T-helper 2 cell (primary cell): ENCODE data around the gene HSF4.
A peak's percentile ranks its signal among the peaks of the same experiment; 100 is the strongest.

ENCODE experiments used
- DNase-seq, 5 experiments: peaks; one replicate each; pipeline versions ENCODE4 v3.0.0 to v3.0.0-alpha.2; 2012 to 2022

The HSF4 gene

DNA sequence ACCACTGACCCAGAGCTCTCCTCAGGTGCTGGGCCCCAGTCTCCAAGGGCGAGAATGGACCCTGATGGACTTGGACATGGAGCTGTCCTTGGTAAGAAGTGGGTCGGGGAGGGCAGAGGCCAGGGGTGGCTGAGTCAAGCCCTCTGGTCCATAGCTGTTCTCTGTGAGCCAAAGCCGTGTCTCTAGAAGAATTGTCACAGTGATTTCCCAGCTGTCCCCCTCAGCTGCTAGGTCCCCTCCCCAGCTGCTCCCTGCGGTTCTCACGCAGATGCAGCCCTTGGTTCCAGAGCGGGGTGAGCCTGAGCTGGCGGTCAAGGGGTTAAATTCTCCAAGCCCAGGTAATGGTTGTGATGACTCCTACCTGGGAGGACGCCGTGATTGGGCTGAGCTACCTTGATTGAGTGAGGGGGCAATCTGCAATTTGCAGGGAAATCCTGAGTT, 4.5 kb downstream of the HSF4 start:
- no peak for DNase-seq

DNA sequence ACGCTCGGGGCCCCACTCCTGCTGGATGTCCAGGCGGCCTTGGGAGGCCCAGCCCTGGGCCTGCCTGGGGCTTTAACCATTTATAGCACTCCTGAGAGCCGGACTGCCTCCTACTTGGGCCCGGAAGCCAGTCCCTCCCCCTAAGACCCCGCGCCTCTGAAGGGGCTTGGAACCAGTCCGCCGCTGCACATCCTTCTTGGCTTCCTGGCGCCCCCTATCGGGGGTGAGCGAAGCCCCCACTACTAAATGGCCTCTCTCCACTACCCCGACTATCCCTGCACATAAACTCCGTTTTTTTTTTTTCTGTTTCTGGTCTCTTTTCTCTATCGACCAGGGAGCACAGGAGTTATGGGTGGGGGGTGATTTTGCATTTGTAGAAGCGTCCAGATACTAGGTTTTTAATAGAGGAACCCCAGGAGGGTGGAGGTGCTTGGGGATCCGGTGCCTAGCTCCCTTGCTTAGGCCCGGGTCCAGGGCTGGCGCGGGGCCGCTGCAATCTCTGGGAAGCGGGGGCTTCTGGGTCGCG, 5.2 kb downstream of the HSF4 start:
- DNase-seq: no peak

- peak in 1 of 5 experiments; percentile 71 for DNase-seq
Observed at GRCh38 chr16:67170168-67170948, 5.8 kb downstream of the HSF4 start, which contains the start of gene NOL3. Gene NOL3 (plus strand): TSS chr16:67170538.

GRCh38 chr16:67170949-67171649, 6.6 kb downstream of the HSF4 start:
- DNase-seq: no peak

DNA sequence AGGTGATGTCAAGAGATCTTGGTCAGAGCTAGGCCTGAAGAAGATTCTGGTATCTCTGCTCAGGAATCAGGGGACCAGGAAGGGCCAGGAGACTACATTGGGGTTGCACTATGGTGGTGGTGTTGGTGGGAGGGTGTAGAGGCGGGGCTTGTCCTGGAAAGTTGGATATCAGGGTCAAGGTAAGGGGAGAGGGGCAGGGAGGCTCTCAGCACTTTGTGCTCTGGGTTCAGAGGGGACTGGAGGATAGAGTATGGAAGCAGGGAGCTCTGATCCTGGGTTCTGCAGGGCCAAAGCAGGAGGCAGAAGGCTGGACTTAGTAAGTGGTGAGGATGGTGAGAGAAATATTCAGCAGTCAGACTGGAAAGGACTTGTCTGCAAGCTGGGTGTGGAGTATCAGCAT, 8.8 kb downstream of the HSF4 start:
- DNase-seq: no peak

DNA sequence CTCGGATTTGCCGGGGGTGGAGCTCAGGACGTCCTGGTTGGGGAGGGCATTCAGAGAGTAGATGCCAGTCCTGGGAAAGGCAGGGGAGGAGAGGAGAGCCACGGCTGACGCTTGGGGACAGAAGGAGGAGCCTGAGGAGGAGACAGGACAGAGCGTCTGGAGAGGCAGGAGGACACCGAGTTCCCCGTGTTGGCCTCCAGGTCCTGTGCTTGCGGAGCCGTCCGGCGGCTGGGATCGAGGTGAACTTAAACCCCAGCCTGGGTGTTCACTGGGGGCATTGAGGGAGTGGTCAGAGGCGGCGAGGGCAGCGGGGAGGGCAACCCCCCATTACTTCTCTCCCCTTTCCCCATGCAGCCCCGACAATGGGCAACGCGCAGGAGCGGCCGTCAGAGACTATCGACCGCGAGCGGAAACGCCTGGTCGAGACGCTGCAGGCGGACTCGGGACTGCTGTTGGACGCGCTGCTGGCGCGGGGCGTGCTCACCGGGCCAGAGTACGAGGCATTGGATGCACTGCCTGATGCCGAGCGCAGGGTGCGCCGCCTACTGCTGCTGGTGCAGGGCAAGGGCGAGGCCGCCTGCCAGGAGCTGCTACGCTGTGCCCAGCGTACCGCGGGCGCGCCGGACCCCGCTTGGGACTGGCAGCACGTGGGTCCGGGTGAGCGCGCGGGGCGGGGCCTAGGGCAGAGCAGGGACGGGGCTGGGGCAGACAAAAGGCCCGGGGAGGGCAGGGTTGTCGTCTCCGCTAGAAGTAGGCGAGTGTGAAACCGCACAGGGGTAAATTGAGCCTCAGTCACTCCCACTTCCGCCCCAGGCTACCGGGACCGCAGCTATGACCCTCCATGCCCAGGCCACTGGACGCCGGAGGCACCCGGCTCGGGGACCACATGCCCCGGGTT, 9.5 kb downstream of the HSF4 start:
- DNase-seq: peak; percentile 38 to 81 (median 57)

DNA sequence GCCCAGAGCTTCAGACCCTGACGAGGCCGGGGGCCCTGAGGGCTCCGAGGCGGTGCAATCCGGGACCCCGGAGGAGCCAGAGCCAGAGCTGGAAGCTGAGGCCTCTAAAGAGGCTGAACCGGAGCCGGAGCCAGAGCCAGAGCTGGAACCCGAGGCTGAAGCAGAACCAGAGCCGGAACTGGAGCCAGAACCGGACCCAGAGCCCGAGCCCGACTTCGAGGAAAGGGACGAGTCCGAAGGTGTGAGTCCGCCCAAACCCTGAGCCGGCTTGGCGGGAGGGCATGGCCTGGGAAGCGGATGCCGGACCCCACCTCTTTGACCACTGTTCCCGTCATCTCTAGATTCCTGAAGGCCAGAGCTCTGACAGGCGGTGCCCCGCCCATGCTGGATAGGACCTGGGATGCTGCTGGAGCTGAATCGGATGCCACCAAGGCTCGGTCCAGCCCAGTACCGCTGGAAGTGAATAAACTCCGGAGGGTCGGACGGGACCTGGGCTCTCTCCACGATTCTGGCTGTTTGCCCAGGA, 10.2 kb downstream of the HSF4 start:
- DNase-seq: no peak

DNA sequence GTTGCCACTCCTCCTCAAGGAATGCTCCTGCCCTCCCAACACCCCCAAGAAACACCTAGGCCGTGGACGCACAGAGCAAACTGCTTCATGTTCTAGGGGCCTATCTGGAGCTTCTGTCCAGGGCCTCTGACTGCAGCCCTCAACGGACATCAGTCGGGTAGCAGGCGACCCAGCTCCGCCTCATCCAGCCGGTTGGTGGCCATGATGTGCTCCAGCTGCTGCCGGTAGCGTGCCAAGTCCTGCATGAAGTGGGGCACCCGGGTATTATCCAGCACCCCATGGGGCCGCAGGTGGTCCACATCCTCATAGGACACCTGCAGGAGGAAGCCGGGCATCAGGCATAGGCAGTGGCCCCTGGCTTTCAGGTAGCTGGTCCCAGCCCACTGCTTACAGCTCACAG, 12.1 kb downstream of the HSF4 start:
- no peak for DNase-seq

- peak in 4 of 5 experiments; percentile 38 to 77 (median 48) for DNase-seq
Observed at GRCh38 chr16:67177743-67178699, 13.5 kb downstream of the HSF4 start.

DNA sequence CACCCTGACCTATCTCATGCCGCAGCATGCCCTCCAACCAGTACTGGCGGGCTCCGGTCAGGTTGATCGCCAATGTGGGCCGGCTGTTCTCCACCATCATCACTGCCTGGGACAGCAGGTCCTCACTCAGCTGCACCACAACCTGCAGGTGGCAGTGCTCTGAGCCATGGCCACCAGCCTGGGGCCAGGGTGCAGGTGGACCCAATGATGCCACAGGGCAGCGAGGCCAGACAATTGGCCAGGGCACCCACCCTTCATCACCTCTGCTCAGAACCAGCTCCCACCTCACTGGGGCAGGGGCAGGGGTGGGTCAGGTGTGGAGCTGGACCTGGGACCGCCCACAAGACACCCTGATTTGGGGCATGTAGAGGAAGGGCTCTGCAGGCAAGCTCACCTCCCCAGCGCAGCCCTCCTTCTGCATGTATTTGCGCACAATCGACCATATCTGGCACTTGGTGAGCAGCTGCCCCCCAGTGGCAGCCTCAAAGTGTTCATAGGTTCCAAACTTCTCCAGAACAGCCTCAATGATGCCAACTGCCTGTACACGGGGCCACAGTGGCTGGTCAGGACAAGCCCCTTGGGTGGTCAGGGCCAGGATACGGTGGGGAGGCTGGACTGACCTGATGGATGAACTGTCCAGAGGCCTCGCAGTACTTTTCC, 15.0 kb downstream of the HSF4 start:
- DNase-seq: no peak

GRCh38 chr16:67180166-67180565, 15.6 kb downstream of the HSF4 start:
- DNase-seq: no peak

DNA sequence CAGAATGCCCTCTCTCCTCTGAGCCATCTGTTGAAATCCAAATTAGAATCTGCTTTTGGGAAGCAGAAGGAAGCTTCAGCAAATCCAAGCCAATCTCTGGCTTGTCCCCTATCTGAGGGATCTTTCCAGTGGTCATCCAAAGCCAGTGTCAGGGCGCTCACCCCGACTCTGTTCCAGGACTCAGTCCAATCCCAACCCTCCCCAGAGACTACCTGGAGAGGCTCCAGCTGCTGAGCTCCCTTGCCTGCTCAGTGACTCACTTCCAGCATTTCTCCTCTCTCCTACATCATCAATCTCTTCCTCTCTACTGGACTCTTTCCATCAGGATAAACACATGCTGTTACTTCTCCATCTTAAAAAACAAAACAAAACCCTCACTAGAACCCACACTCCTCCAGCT, 16.8 kb downstream of the HSF4 start:
- DNase-seq: no peak

GRCh38 chr16:67182288-67182687, 17.7 kb downstream of the HSF4 start:
- DNase-seq: no peak

- no peak for DNase-seq
Observed at GRCh38 chr16:67183284-67183626, 18.7 kb downstream of the HSF4 start.

GRCh38 chr16:67183627-67184452, 19.3 kb downstream of the HSF4 start, which contains the start of gene MATCAP1:
Gene MATCAP1 (minus strand): TSS chr16:67183963. CDS start chr16:67180610, 3,353 bp downstream.
- peak; percentile 79 to 99 (median 92) for DNase-seq

GRCh38 chr16:67184453-67184994, 20.0 kb downstream of the HSF4 start:
- peak in 2 of 5 experiments; percentile 36 to 54 for DNase-seq

DNA sequence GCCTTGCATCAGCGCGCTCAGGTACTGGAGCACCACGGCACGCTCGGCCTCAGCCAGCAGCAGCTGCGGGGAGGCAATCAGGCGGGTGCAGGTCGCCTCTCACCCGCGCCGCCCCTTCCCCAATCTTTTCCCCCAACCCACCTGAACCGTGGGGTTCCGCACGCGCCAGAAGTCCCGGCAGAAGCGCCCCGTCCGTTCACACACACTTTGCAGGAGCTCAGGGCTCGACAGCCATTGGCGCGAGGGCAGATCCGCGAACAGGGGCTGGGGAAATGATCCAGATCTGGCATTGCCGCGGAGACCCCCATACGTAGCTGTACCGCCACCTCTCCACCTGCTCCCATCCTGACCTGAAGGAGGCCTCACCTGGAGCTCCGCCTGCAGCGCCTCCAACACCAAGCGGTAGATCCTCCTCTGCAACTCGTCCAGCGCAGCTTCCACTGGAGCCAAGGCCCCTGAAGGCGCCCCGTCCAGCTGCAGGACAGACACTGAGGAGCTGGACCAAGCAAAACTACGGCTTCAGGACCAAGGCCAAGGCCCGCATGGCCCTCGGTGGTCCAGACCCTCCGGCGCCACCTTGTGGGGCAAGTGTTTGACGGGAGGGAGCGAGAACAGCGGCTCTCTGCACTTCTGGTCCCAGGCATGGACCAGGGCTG, 20.6 kb downstream of the HSF4 start:
- DNase-seq: peak; percentile 62 to 80 (median 76)

DNA sequence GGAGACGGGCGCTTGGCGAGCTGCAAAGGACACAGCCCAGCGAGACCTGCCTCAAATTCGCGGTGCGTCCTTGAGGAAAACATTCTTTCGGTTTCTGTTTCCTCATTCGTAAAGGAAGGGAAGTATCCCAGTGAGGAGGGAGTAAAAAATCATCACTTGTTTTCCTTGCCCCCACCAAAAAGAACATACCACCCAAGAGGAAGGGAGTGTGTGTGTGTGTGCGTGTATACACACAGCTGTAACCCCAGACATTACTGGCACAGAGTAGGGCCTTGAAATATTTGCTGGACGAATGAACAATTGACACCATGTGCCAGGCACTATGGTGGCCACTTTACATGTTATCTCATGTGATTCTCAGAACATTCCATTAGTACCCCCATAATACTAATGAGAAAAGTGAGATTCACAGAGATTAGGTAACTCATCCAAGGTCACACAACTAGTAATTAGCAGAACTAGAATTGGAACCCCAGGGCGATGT, 21.1 kb downstream of the HSF4 start:
- no peak for DNase-seq

GRCh38 chr16:67186550-67186950, 22.0 kb downstream of the HSF4 start:
- DNase-seq: no peak
